Stimulated activated CD8-positive, alpha-beta memory T cell treated with anti-CD3 and anti-CD28 coated beads, Interleukin-2, amount 100 ng/mL, for 48 hours (primary cell): ENCODE results near the gene ACVR1B.

Source experiments
- DNase-seq, 2 donors: peaks; one replicate each; pipeline ENCODE4 v3.0.0-alpha.2; 2020; ENCODE audit warnings: low read depth in 2 of 2

Gene ACVR1B

DNA sequence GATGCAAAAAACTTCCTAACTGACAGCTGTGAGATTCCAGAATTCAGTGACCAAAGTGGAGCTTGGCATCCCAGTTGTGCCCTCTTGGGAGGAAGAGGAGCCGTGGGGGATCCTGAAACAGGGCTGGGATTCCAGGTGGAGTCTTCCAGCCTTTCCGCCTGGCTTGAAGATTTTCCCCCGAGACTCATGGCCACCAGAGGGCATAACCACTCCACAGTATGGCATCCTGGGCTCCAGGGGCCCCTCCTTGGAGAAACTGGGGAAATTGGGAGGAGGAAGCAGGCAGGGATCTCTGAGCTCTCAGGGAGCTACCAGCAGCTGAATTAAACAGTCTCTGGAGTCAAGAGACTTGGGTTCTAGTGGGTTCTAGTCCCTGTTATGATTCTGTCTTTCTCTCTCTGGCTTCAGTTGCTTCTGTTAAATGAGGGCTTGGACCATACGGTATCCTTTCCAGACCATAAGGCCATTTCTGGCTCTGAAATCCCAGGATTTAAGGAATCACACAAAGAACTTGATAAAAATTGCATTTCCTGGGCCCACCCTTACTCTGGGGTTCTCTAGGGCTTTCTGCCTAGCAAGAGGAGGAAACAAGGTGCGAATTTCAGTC lies 52.6 kb downstream of the ACVR1B start:
- no peak for DNase-seq

- DNase-seq, result no peak
These were observed 53.9 kb downstream of the ACVR1B start for GRCh38 chr12:52005218-52005902.

DNA sequence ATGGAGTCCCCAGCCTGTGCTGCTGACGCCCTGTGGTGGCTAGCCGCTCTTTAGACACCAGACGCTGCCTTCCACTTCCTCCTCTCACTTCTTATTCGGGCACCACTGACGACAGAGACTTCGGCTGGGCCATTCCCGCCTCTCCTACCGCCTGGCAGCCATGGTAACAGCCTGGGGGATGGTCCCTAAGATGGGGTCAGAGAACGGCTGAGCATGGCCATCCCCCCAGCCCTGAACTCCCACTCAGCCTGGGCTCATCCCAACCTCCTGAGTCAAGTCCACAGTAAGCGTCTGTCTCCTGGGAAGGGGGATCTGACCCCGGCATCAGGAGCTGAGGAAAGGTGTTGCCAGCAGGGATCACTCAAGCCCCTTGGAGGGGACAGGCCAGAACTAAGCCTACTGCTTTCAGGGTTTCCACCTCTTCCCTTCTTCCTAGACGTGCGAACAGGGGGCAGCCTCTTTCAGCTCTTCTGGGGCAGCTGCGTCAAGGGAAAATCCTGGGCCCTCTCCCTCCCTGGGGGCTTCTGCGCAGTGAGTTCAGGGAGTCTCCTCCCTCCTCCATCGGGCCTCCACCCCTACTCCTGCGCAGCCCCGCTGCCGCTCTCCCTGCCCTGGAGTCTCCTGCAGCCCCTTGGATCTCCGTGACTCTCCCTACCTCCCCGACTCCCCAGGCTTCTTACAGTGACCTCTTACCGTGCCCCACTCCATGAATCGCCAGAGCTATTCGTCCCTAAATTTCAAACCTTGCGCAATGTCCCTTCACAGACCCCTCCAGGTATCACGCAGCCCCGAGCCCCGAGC lies 54.6 kb downstream of the ACVR1B start:
- no peak for DNase-seq

- peak; percentile 62 to 65 for DNase-seq
These were observed 55.2 kb downstream of the ACVR1B start, which contains the start of gene TAMALIN for GRCh38 chr12:52006726-52007157. Gene TAMALIN (plus strand): TSS chr12:52006946. CDS start chr12:52007020, 74 bp downstream.

DNA sequence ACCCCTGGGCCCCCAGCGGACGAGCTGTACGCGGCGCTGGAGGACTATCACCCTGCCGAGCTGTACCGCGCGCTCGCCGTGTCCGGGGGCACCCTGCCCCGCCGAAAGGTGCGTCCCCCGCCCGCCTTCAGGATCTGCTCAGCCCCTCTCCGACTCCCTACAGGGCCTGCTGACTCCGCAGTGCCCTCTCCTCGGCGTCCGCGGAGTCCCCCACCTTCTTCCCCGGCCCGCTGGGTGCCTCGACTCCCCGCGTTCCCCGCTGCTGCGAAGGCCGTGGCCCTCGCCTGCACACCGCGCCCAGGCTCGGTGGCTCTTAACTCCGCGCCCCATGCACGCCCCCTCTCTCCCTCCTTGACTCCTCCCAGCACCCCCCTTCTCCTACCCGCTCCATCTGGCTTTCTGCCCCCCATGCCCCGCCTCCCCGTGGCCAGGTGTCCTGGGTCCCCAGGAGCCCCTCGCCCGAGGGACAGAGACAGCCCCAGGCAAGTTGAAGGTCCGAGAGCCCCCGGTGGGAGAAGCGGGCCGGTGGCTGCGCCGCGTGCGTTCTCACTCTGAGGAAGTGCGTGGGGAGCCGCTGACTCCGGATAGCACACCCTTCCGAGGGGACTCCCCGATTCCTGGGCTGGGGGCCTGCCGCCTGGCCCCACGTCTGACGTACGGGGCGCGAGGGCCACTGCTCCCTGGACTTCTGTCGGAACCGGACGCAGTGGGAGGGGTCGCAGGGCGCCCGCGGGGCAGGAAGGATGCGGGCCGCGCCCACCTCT lies 55.8 kb downstream of the ACVR1B start:
- DNase-seq, result peak; percentile 28 to 30

DNA sequence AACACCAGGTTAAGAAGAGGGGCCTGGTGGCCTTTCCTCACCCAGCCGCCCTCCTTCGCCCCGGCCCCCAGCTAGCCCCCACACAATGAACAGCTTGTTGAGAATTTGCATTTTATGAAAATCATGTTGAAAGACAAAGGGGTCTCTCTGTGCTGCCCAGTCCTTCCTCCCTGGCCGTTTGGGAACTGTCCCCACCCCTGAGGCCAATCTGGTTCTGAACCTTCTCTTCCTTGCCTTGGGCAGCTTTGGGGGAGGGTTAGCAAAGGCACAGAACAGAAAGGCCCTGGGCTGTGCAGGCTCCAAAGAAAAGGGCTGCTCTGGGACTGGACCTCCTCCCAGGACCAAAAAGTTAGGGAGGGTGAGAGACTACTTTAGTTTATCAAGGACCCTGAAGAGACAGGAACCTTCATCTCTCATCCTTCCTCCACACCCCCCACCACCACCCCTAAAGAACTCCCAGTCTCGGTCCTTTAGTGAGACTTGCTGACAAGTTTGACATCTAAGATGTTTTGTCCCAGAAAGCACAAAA lies 56.5 kb downstream of the ACVR1B start:
- no peak for DNase-seq

DNA sequence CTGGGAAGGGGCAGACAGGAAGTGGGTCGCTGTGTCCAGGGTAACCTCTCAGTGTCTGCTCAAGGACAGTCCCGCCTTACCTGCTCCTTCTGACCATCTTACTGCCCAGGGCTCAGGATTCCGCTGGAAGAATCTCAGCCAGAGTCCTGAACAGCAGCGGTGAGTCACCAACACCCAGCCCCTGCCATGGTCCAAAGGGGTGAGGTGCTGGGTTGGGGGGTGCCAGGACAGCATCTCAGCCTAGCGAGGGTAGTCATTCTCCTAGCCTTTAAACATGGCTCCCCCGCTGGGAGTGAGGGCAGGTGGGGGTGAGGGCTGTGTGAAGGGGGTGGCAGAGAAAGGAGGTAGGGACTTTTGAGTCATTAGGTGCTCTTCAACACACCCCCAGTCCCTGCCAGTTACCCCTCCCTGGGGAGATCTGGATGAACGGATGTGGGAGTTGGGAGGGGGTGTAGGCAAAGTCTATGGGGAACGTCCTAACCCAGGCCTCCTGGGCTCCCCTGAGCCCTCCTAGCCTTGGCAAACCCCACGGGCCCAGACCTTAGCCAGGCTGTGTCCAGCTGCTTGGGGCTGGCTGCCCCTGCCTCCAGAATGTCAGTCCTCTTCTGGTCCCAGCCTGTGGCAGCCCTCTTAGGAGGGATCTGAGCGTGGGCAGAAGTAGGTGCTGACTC lies 57.7 kb downstream of the ACVR1B start:
- DNase-seq, result no peak

DNA sequence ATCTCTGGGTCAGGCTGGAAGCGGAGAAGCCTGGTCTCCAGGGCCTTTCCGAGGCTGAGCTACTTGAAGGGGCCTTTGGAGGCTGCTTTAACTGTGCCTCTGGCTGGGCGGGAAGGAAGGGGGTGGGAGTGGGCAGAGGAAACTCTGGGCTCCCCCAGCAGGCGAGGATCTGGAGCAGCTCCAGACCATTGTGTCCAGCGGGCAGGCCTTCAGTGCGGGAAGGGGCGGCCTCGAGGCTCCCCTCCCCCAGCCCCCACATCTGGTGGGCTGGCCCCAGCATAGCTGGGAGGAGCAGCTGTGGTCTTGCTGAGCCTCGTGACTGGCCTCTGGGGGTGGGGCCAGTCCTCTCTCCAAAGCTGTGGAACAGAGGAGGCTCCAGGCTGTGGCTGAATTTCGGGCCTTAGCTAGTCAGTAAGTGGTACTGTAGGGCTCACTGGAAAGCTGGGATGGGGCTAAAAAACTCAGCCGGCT lies 58.7 kb downstream of the ACVR1B start:
- DNase-seq, result no peak

DNA sequence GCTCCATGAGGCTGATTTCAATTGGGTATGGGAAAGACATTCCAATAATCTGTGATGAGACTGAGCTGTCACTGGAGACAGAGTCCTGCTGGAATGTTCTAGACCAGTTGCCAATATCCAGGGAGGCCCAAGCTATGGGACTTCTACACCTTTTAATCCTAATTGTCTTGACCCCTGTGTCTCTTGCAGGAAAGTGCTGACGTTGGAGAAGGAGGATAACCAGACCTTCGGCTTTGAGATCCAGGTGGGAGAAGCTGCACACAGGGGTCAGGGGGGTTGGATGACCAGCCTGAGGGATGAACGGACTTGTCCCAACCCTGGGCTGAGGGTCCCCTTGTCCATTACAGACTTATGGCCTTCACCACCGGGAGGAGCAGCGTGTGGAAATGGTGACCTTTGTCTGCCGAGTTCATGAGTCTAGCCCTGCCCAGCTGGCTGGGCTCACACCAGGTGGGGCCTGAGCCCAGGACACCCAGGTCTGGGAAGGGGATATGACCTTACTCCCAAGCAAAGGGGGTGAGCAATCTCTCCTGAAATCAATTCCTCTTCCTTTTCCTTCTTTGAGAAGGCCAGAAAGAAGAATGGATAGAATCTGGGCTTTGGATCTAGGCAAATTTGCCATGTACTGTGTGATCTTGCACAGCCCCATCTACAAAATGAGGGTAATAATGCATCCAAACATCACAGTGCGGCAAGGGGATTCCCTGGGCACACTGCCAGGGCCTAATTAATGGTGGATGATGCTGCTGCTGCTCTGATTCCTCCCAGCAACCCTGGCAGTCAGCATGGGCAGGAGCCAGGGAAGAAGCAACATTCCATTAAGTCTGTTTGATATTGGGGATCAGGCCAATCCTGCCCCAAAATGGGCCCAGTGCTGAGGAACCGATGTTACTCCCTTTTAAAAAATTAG lies 59.4 kb downstream of the ACVR1B start:
- DNase-seq, result no peak

DNA sequence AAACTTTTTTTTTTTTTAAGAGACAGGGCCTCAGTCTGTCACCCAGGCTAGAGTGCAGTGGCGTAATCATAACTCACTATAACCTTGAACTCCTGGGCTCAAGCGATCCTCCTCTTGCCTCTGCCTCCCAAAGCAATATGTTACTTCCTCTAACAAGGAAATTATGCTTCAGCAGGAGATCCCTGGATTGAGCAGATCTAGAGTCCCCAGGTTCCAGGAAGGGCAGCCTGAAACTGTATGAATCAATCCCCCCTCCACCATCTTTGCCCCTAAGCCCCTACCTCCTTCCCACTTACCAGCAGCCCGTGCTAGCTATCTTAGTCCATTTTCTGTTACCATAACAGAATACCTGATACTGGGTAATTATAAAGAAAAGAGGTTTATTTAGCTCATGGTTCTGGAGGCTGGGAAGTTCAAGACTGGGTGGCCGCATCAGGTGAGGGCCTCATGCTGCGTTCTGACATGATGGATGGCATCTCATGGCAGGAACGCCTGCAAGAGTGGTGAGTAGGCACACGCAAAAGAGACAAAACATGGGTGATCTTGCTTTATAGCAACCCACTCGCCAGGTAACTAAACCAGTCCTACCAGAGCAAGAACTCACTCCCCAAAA lies 60.2 kb downstream of the ACVR1B start:
- no peak for DNase-seq

DNA sequence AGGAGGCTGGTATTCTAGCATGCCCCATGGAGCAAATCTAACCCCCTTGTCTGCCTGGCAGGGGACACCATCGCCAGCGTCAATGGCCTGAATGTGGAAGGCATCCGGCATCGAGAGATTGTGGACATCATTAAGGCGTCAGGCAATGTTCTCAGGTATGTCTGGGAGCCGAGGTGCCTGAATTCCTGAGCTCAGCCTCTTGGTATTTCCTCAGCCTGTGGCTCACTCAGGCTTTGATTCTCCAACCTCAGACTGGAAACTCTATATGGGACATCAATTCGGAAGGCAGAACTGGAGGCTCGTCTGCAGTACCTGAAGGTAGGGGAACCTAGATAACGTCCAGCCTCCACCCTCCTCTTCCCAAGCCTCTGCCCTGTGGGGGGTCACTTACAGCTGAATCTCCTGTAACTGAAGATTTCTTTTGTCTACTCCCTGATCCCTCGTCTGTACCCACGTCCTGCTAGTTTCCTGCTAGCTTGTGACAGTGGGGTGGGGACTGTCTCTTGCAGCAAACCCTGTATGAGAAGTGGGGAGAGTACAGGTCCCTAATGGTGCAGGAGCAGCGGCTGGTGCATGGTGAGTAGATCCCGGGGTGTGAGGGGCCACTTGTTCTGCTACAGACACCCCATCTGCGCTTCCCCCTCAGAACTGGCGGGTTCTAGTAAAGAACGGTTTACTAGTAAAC lies 62.3 kb downstream of the ACVR1B start:
- no peak for DNase-seq

DNA sequence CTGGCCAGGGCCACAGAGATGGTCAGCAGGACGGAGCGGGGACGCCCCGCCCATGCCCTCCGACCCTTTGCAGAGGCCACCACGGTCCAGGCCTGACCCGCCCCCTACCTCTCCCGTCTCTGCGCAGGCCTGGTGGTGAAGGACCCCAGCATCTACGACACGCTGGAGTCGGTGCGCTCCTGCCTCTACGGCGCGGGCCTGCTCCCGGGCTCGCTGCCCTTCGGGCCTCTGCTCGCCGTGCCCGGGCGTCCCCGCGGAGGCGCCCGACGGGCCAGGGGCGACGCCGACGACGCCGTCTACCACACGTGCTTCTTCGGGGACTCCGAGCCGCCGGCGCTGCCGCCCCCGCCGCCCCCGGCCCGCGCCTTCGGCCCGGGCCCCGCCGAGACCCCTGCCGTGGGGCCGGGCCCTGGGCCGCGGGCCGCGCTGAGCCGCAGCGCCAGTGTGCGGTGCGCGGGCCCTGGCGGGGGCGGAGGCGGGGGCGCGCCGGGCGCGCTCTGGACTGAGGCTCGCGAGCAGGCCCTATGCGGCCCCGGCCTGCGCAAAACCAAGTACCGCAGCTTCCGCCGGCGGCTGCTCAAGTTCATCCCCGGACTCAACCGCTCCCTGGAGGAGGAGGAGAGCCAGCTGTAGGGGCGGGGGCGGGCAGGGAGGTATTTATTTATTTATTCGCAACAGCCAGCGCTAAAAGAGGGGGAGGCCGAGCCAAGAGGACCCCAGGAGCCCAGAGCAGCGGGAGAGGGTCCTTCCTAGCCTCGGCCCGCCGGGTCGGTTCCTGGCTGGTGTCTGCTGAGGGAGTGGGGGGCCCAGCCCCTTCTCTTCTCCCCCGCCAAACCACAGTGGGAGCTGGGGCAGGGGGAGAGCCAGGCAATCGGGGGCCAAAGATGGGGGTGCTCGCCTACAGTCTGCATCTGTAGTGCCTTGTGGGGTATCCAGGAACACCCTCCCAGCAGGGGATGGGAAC lies 63.4 kb downstream of the ACVR1B start:
- DNase-seq, result no peak

DNA sequence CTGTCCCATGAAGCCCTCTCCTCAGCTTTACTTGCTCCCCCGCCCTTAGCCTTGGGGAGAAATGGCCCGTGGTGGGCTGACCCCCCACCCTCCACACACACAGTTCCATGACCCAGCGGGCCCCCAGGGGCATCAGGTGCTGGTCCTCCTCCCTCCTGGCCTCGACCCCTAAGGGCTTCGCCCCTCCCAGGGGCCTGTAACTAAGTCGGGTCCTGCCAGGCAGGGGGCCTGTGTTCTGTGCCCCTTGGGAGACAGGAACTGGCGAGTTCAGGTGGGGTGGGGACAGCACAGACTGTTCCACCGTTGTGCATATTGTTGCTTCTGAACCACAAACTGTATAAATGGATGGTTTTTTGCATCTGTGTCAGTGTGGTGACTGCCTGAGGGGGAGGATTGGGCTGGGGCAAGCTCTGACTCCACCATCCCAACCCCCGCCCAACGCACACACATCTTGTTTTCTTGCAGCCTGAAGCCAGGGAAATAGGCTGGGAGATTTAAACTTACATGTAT lies 64.1 kb downstream of the ACVR1B start:
- DNase-seq, result no peak

DNA sequence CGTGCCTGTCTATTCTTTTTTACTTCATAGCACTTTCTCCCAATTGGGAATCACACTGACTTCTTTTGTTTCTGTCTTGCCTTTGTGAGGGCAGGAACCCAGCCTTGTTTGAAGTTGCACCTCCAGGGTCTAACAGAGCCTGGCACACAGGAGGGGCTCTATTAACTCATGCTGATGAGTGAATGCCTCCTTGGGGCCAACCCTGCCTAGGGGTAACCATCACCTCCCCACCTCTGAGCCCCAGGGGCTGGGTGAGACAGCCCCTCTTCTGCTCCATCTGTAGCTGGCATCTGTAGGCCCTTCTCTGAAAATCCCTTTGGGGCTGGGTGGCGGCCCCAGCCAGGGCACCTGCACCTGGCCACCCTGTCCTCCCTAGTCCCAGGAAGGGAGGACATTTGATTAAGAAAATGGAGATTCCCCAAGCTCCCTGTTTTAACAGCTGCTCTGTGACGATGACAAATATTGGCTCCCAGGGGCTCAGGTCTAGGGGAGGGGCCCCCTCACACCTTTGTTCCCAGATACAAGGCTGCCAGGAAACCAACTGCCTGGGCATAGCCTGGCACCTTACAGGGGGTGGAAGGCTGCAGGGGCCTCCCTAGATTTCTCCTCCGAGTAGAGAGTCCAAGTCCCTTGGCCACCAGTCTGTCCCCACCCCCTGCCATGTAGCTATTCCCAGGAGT lies 67.1 kb downstream of the ACVR1B start:
- no peak for DNase-seq

GRCh38 chr12:52019113-52019770 lies 67.7 kb downstream of the ACVR1B start:
- DNase-seq, result no peak
